A549 treated with RU486 at 1 μM for 4 hours (cell line): ENCODE results near the gene OR5M10. TPM values are rescaled to one million over a fixed set of nuclear protein-coding genes. Genes with fewer than 3 reads are reported as not detected.

Source experiments
- total RNA-seq: library from RNA; stranded (reverse); fragments of 200-300 nt; extraction: Qiagen RNA extraction; gene quantifications from 5 replicates; pipeline ENCODE4 v1.2.3, GENCODE V29; 2022; ENCODE audit warnings: low read depth

OR5M10 gene
- total RNA-seq: not detected in 5 replicates

GRCh38 chr11:56577621-56578020 lies at the start of gene OR5M10:
Gene OR5M10 (minus strand): TSS chr11:56577721. CDS start chr11:56577721, 0 bp downstream.

DNA sequence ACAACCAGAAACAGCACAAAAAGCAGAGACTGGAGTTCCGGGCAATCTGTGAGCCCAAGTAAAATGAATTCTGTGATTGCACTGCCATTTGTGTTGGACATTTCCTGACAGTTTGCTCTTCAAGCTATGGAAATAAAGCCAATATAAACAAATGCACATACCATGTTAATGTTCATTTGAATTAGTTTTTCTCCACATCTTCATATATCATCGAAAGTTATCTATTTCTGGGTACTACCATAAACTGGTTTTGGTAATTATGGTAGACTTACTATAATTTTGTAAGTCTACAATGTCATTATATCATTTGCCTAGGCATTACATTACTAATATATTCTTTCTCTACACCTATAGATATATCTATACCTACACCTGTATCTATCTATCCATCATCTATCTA lies 34.4 kb downstream of the OR5M10 start, which contains the start of gene OR5M11:
OR5M11 (minus strand) TSS at position 101 of the 400 bp plus-strand sequence; CDS start at position 101, 0 bp downstream.

Other genes starting within 250 kb of the OR5M10 start
- gene OR8K1, start 231.7 kb downstream of the OR5M10 start, total RNA-seq: not detected in 5 replicates
- not detected in 5 replicates for gene OR8J1, start 223.4 kb downstream of the OR5M10 start, total RNA-seq
- not detected in 5 replicates for gene OR8U1, start 202.1 kb downstream of the OR5M10 start, total RNA-seq
- not detected in 5 replicates for gene OR5AL1, start 165.0 kb downstream of the OR5M10 start, total RNA-seq
- not detected in 5 replicates for gene OR5M3, start 104.4 kb downstream of the OR5M10 start, total RNA-seq
- gene OR5M8, start 86.4 kb downstream of the OR5M10 start, total RNA-seq: not detected in 5 replicates
- not detected in 5 replicates for gene OR5M11, start 34.5 kb downstream of the OR5M10 start, total RNA-seq
- not detected in 5 replicates for gene OR5M1, start 37.2 kb upstream of the OR5M10 start, total RNA-seq
- gene OR5AP2, start 64.7 kb upstream of the OR5M10 start, total RNA-seq: not detected in 5 replicates
- gene OR5AR1, start 86.0 kb upstream of the OR5M10 start, total RNA-seq: not detected in 5 replicates
- gene OR9G1, start 121.4 kb upstream of the OR5M10 start, total RNA-seq: not detected in 5 replicates
- not detected in 5 replicates for gene OR9G4, start 171.0 kb upstream of the OR5M10 start, total RNA-seq